GM18909 (cell line): ENCODE data around the gene UBC.
"Not testable (repeated sequence)": the region's sequence is repeated elsewhere in the genome, so short reads cannot be mapped to it uniquely, and the experiment has no call there.

Experiments
- ATAC-seq: cut with Tn5 transposase; IDR thresholded peaks from one replicate; pipeline ENCODE4 v1.9.1; 2021; ENCODE audit warnings: mild to moderate bottlenecking; ENCODE audit not compliant: unreplicated experiment, poor library complexity

UBC gene

DNA sequence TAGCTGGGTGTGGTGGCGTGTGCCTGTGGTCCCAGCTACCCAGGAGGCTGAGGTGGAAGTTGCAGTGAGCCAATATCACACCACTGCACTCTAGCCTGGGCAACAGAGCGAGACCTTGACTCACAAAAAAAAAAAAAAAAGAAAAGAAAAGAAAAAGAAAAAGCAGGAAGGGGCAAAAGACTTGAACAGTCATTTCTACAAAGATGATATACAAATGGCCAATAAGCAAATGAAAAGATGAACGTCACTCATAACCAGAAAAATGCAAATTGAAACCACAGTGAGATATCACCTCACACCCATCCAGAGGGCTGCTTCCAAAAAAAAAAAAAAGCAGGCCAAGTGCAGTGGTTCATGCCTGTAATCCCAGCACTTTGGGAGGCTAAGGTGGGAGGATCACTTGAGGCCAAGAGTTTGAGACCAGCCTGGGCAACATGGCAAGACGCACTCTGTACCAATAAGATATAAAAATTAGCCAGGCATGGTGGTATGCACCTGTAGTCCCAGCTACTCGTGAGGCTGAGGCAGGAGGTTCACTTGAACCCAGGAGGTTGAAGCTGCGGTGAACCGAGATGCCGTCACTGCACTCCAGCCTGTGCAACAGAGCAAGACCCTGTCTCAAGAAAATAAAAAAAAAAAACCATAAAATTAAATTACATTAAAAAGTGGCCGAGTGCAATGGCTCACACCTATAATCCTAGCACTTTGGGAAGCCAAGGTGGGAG is 20.5 kb downstream of the UBC start:
- ATAC-seq: no peak

DNA sequence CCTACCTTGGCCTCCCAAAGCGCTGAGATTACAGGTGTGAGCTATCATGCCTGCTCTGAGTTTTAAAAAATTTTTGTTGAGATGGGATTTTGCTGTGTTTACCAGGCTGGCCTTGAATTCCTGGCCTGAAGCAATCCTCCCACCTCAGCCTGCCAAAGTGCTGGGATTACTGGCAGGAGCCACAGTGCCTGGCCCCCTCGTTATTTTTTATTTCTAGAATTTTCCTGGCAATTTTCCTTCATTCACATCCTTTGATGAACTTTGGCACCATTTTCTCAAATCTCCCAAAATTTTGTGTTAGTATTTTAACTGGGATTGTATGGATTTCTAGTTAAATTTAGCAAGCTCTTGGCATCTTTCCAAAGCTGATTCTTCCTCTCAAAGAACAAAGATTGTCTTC is 26.2 kb downstream of the UBC start:
- no peak for ATAC-seq

GRCh38 chr12:124887766-124888165 is 26.7 kb downstream of the UBC start:
- ATAC-seq: not testable (repeated sequence)

DNA sequence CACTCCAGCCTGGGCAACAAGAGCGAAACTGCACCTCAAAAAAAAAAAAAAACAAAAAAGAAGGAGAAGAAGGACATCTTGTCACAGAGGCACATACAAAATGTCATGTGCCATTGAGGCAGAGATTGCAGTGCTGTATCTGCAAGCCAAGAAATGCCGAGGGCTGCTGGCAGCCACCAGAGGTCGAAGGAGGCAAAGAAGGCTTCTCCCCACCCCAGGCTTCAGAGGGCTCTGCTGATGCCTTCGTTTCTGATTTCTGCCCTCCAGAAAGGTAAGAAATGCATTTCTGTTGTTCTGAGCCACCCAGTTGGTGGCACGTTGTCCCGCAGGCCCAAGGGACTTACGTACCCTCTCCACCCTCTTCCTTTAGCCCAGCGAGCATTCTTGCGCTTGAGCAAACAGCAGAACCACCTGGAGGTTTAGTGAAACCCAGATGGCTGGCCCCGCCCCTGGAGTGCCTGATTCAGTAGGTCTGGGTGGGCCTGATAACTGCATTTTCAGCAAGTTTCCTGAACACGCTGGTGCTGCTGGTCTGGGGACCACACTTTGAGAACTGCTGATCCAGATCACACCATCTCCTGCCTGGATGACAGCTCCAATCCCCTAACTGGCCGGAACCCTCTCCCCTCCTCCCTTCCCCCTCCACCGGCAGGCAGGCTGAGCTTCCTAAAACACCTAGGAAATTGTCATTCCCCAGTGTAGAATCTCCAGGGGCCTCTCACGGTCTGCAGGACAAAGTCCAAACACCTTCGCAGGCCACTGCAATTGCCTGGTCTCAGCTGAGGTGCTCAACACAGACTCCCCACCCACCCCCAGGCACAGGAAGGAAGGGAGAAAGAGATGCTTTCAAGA is 29.6 kb downstream of the UBC start:
- peak; percentile 92 for ATAC-seq

DNA sequence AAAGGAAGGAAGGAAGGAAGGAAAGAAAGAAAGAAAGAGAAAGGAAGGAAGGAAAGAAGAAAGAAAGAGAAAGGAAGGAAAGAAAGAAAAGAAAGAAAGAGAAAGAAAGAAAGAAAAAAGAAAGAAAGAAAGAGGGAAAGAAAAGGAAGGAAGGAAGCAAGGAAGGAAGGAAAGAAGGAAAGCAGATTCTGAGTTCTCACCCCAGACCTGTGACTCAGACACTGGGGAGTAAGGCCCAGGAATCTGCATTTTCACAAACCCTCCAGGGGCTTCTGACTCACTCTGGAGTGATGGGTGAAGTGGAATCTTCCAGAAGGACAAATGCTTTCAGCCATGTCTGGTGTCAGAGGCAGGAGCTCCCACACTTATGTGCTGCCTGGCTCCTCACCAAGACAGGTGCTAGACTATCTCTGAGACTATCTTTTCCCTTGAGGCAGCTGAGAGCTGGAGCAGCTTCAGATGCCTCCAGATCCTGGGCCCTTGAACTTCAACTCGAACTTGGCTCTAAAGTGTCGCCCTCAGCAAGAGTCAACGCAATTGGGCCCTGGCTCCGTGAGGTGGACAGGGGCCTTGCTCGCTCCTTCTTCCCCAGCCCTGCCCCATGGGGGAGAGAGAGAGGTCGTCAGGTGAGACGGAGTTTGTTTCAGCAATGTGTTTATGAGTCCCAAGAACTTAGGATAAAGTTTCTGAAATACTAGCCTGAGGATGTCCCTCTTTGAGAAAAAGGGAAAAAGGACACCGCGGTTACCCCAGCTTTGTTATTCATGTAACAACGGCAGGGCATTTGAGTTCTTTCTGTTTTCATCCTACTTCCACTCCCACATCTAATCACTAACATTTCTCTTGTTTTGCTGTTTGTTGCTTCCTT is 31.0 kb downstream of the UBC start:
- ATAC-seq: no peak

DNA sequence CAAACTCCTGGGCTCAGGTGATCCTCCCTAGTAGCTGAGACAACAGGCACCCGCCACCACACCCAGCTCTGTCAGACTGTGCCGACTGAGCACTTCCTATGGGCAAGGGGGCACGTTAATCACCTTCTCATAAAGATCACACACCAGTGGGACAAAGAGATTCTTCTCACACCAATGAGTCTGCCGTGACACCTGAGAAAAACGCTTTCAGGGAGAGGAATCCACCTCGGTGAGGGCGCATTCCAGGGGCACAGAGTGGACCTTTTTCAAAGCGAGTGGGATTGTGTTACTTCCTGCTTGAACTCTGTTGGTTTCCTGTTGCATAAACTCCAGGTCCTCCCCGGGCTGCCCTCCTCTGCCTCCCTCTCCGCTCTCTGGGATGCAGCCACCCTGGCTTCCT is 33.3 kb downstream of the UBC start:
- ATAC-seq: no peak

GRCh38 chr12:124880335-124880734 is 34.1 kb downstream of the UBC start:
- not testable (repeated sequence) for ATAC-seq

GRCh38 chr12:124878795-124879516 is 35.5 kb downstream of the UBC start:
- no peak for ATAC-seq

DNA sequence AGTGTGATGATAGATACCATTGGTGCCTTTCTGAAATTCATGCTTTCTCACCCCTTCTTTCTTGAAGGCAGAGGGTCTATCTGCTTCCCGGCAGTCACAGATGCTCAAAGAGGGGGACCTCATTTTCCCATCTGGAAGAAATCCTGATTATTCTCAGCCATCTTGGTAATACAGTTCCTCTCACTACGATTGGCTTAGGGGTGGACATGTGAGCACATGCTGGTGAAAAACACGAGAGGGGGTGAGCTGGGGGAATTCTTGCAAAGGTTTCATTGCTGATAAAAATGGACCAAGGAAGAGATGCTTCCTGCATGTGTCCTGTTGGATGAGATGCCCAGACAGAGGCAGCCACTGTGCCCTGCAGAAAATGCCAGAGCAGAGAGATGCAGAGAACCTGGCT is 37.0 kb downstream of the UBC start:
- no peak for ATAC-seq

GRCh38 chr12:124876171-124876570 is 38.3 kb downstream of the UBC start:
- ATAC-seq: no peak

GRCh38 chr12:124875803-124876132 is 38.7 kb downstream of the UBC start:
- no peak for ATAC-seq

- ATAC-seq: no peak
Observed at GRCh38 chr12:124874988-124875802, 39.3 kb downstream of the UBC start.

- ATAC-seq: no peak
Observed at GRCh38 chr12:124874188-124874587, 40.3 kb downstream of the UBC start.

GRCh38 chr12:124872068-124872719 is 42.3 kb downstream of the UBC start:
- no peak for ATAC-seq

GRCh38 chr12:124871297-124871696 is 43.2 kb downstream of the UBC start:
- no peak for ATAC-seq

DNA sequence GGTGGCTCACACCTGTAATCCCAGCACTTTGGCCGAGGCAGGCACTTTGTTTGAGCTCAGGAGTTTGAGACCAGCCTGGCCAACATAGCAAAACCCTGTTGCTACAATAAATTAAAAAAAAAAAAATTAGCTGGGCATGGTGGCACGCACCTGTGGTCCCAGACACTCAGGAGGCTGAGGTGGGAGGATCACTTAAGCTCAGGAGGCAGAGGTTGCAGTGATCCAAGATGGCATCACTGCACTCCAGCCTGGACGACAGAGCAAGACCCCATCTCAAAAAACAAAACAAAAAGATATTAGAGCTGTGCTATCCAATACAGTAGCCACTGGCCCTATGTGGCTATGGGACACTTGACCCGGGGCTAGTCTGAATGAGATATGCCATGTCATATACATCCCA is 43.9 kb downstream of the UBC start:
- ATAC-seq: no peak

GRCh38 chr12:124869059-124869665 is 45.3 kb downstream of the UBC start:
- ATAC-seq: peak; percentile 44

GRCh38 chr12:124868252-124869058 is 46.0 kb downstream of the UBC start:
- ATAC-seq: no peak
